ENCODE measurements around the gene FKBP6.
"Not testable (repeated sequence)": the region's sequence is repeated elsewhere in the genome, so short reads cannot be mapped to it uniquely, and the experiment has no call there.

GRCh38 chr7:73301108-73301507 lies 26.9 kb upstream of the FKBP6 start:
- TF ChIP-seq CTCF (IDR thresholded peaks at IDR 0.05): peak; percentile 57
- TF ChIP-seq ZFX (IDR thresholded peaks at IDR 0.05; ENCODE audit: borderline replicate concordance): not testable (repeated sequence)
